T1000 (cell line): ENCODE measurements around the gene PCBD2.
A peak's percentile ranks its signal among the peaks of the same experiment; 100 is the strongest.
"Not testable (repeated sequence)": the region's sequence is repeated elsewhere in the genome, so short reads cannot be mapped to it uniquely, and the experiment has no call there.

ENCODE experiments used
- DNase-seq: peaks from one replicate; lab custom pipeline; 2025; ENCODE audit warnings: mixed read lengths; lab: John Stamatoyannopoulos, UW

The PCBD2 gene

GRCh38 chr5:134904610-134905245 is at the start of gene PCBD2:
PCBD2 (plus strand) TSS chr5:134905131; CDS start chr5:134905140, 9 bp downstream.
- peak; percentile 86 for DNase-seq

DNA sequence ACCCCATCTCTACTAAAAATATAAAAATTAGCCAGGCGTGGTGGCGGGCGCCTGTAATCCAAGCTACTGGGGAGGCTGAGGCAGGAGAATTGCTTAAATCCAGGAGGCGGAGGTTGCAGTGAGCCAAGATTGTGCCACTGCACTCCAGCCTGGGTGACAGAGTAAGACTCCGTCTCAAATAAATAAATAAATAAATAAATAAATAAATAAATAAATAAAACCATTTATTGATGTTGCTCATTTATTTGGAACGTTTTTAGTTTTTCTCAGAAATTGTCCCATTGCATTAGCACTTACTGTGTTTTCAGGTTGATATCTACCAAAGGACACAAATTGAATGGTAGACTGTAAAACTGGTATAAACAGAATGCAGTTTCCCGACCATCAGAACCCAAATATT is 48.5 kb upstream of the PCBD2 start:
- DNase-seq = not testable (repeated sequence)

DNA sequence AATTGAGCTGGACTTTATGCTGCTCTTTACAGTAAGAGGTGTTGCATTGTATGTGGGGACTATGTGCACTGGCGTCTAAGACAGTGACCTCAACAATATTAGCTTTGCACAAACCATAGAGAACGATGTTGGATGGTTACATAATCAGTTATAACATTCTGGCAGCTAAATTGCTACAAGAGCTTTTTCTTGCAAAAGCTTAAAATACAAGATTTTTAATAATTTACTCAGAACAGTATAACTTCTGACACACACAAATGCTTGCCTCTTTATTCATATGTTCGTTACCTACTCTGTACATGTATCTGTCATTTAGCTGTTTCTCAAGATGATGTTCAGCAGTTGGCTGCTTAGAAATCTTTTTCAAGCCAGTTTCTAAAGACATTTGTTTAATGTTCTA is 47.5 kb upstream of the PCBD2 start:
- DNase-seq = no peak

DNA sequence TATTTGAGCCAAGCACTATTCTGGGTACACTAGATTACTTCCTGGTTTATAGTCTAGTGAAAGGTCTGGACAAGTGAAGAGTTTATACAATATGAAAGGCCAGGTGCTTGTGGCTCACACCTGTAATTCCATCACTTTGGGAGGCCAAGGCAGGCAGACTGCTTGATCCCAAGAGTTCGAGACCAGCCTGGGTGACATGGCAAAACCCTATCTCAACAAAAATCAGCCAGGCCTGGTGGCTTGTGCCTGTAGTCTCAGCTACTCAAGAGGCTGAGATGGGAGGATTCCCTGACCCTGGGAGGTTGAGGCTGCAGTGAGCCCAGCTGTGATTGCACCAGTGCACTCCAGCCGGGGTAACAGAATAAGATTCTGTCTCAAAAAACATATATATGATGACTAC is 40.2 kb upstream of the PCBD2 start:
- DNase-seq = no peak

GRCh38 chr5:134873494-134873893 is 31.4 kb upstream of the PCBD2 start:
- no peak for DNase-seq

DNA sequence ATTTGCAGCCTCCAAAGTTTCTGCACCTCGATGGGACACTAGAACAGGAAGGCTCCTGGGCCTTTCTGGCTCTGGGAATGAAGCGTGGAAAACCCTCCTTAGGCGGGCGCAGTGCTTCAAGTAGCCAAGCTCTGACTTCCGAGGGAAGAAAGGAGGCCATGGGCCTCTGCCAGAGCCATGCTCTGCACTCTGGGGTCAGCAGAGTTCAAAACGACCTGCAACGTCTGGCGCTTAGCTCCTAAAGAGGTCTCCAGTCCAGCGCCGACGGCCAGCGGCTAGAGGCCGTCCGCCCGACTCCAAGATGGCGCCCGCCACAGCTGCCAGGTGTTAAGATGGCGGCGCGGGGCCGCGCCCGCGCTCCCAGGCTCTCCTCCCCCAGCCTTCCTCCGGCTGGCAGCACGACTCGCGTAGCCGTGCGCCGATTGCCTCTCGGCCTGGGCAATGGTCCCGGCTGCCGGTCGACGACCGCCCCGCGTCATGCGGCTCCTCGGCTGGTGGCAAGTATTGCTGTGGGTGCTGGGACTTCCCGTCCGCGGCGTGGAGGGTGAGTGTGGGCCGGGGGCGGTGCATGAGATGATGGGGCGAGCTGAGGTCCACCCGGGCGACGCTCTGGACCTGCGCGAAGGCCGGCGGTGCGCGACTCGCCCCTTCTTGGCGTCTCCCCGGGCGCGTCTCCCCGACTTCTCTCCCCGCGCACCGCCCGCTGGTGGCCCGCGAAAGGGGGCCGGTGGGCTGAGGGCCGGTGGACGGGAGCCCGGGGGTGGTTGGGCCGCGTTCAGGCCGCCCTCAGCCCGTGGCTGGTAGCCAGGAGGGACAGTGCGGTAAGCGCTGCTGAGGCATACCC is 30.7 kb upstream of the PCBD2 start, which contains the start of gene TXNDC15:
TSS of gene TXNDC15 (plus strand) at position 385 of the 844 bp plus-strand sequence. CDS start at position 442, 57 bp downstream.
- DNase-seq = peak; percentile 77

GRCh38 chr5:134874831-134875655 is 29.9 kb upstream of the PCBD2 start:
- peak; percentile 10 for DNase-seq

- DNase-seq = no peak
Measured at GRCh38 chr5:134877159-134877558, 27.8 kb upstream of the PCBD2 start.

GRCh38 chr5:134878403-134878802 is 26.5 kb upstream of the PCBD2 start:
- DNase-seq = no peak

- no peak for DNase-seq
Measured at GRCh38 chr5:134879456-134879855, 25.5 kb upstream of the PCBD2 start.

DNA sequence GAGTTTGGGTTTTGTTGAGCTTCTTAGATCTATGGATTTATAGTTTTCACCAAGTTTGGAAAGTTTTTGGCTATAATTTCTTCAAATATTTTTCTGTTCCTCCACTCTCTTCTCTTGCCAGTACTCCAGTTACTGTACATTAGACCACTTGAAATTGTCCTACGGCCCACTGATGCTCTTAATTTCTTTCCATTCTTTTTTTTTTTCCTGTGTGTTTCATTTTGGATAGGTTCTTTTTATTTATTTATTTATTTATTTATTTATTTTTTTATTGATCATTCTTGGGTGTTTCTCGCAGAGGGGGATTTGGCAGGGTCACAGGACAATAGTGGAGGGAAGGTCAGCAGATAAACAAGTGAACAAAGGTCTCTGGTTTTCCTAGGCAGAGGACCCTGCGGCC is 24.0 kb upstream of the PCBD2 start:
- DNase-seq = not testable (repeated sequence)

GRCh38 chr5:134881711-134882110 is 23.2 kb upstream of the PCBD2 start:
- DNase-seq = not testable (repeated sequence)

DNA sequence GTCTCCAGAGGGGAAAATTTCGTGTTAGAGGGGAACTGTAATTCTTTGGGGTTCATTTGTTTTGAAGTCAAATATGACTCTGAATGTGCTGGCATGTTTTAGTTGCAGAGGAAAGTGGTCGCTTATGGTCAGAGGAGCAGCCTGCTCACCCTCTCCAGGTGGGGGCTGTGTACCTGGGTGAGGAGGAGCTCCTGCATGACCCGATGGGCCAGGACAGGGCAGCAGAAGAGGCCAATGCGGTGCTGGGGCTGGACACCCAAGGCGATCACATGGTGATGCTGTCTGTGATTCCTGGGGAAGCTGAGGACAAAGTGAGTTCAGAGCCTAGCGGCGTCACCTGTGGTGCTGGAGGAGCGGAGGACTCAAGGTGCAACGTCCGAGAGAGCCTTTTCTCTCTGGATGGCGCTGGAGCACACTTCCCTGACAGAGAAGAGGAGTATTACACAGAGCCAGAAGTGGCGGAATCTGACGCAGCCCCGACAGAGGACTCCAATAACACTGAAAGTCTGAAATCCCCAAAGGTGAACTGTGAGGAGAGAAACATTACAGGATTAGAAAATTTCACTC is 17.3 kb upstream of the PCBD2 start:
- DNase-seq = no peak

GRCh38 chr5:134889335-134889734 is 15.6 kb upstream of the PCBD2 start:
- no peak for DNase-seq

GRCh38 chr5:134891473-134891872 is 13.5 kb upstream of the PCBD2 start:
- DNase-seq = no peak

DNA sequence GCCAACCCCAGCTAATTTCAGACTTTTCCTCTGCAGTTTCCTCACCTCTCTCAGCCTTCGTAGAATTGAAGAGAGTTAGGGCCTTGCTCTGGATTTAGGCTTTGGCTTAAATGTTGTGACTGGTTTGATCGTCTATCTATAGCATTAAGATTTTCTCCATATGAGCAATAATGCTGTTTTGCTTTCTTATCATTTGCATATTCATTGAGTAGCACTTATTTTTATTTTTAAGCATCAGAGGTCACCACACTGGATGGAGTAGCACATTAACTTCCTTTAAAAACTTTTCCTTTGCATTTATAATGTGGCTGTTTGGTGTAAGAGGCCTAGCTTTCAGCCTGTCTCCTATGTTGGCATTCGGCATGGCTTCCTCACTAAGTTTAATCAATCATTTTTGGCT is 12.6 kb upstream of the PCBD2 start:
- DNase-seq = no peak

DNA sequence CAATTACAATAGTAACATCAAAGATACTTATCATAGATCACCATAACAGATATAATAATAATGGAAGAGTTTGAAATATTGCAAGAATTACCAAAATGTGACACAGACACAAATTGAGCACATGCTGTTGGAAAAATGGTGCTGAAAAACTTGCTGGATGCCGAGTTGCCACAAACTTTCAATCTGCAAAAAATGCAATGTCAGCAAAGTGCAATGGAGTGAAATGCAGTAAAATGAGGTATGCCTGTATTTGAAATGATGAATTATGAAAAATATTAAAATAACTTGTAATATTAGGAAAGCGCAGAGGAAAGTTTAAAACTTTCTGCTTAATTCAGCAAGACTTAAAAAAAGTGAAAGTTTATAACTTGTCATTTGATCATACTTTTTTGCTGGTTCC is 12.0 kb upstream of the PCBD2 start:
- DNase-seq = no peak

GRCh38 chr5:134893748-134894505 is 11.0 kb upstream of the PCBD2 start:
- DNase-seq = no peak

DNA sequence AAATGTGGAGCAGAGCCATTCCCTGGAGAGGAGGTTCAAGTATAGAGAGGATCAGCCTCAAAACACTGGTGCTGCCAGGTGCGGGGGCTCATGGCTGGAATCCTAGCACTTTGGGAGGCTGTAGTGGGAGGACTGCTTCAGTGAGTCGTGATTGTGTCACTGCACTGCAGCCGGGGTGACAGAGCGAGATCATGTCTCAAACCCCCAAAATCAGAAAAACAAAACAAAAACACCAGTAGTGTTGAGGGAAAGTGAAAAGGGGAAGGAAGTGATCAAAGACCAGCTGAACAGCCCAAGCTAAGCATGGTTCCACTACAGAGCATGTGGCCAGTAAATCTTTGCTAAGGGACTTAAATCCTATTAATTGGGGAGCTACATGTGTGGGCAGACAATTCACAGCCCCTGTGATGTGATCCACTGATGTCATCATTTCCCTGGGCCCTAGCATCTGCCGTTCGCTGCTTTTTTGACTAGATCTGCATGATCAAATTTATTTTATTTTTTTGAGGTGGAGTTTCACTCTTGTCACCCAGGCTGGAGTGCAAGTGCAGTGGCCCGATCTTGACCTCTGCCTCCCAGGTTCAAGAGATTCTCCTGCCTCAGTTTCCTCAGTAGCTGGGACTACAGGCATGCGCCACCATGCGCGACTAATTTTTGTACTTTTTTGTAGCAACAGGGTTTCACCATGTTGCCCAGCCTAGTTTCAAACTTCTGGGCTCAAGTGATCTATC is 2.7 kb upstream of the PCBD2 start:
- no peak for DNase-seq

- DNase-seq = peak; percentile 46
Measured at GRCh38 chr5:134905246-134905996, 490 bp downstream of the PCBD2 start.
